Liver (tissue), 9 donors: Measurements from ENCODE around the gene GNAO1. TPM values are rescaled to one million over a fixed set of nuclear protein-coding genes. Genes with fewer than 3 reads are reported as not detected.
A peak's percentile ranks its signal among the peaks of the same experiment; 100 is the strongest.

Source experiments
- DNase-seq: peaks from one replicate; pipeline ENCODE4 v3.0.0-alpha.2; 2017; ENCODE audit warnings: low spot score
- H3K27ac ChIP-seq, 2 donors: one replicate each; pipeline ENCODE4 v1.7.0; 2013; ENCODE audit warnings: inconsistent platforms in 2 of 2, low read length in 2 of 2, control low read depth in 1 of 2, low read depth in 1 of 2, mild to moderate bottlenecking in 1 of 2
- H3K27me3 ChIP-seq, 4 donors: one replicate each; pipeline versions ENCODE4 v1.6.1 to v1.7.0; 2013; ENCODE audit warnings: low read length in 3 of 4, inconsistent platforms in 1 of 4, mild to moderate bottlenecking in 1 of 4, moderate library complexity in 1 of 4; ENCODE audit not compliant: control insufficient read depth in 4 of 4, insufficient read depth in 4 of 4
- H3K36me3 ChIP-seq, 4 donors: one replicate each; pipeline versions ENCODE4 v1.6.1 to v1.7.0; 2013; ENCODE audit warnings: low read length in 3 of 4, mild to moderate bottlenecking in 3 of 4, low read depth in 1 of 4, moderate library complexity in 1 of 4; ENCODE audit not compliant: control insufficient read depth in 4 of 4, insufficient read depth in 3 of 4
- H3K4me1 ChIP-seq, 4 donors: one replicate each; pipeline versions ENCODE4 v1.6.1 to v1.7.0; 2013; ENCODE audit warnings: low read length in 3 of 4, mild to moderate bottlenecking in 3 of 4, moderate library complexity in 1 of 4; ENCODE audit not compliant: control insufficient read depth in 4 of 4, insufficient read depth in 4 of 4
- H3K4me3 ChIP-seq, 3 donors: one replicate each; pipeline versions ENCODE4 v1.6.1 to v1.7.0; 2013; ENCODE audit warnings: low read length in 3 of 3, control low read depth in 1 of 3, low read depth in 1 of 3, mild to moderate bottlenecking in 1 of 3
- H3K9ac ChIP-seq, 2 donors: one replicate each; pipeline ENCODE4 v1.7.0; 2013; ENCODE audit warnings: low read length in 2 of 2, mild to moderate bottlenecking in 2 of 2, moderate library complexity in 2 of 2, control low read depth in 1 of 2, low read depth in 1 of 2
- H3K9me3 ChIP-seq, 4 donors: one replicate each; pipeline versions ENCODE4 v1.6.1 to v1.7.0; 2013; ENCODE audit warnings: low read length in 3 of 4; ENCODE audit not compliant: control insufficient read depth in 4 of 4
- ATF3 ChIP-seq: IDR thresholded peaks from 2 replicates; pipeline ENCODE4 v1.6.1; 2016; ENCODE audit warnings: antibody characterized with exemption
- EGR1 ChIP-seq, 2 donors: IDR thresholded peaks; 2 replicates each; pipeline ENCODE4 v1.6.1; 2016 to 2018; ENCODE audit warnings: antibody characterized with exemption in 2 of 2, low read depth in 2 of 2
- FOXA1 ChIP-seq: IDR thresholded peaks from 2 replicates; pipeline ENCODE4 v1.6.1; 2016; ENCODE audit warnings: antibody characterized with exemption
- FOXA2 ChIP-seq: IDR thresholded peaks from 2 replicates; pipeline ENCODE4 v1.6.1; 2016; ENCODE audit warnings: antibody characterized with exemption
- GABPA ChIP-seq, 2 donors: IDR thresholded peaks in 1 of 2; conservative IDR thresholded peaks in 1 of 2; 2 replicates each; pipeline ENCODE4 v1.6.1; 2016; ENCODE audit warnings: antibody characterized with exemption in 2 of 2, mild to moderate bottlenecking in 1 of 2, moderate library complexity in 1 of 2
- HNF4A ChIP-seq, 2 donors: conservative IDR thresholded peaks; 2 replicates each; pipeline ENCODE4 v1.6.1; 2016; ENCODE audit warnings: antibody characterized with exemption in 2 of 2, mild to moderate bottlenecking in 2 of 2
- HNF4G ChIP-seq: IDR thresholded peaks from 2 replicates; pipeline ENCODE4 v1.6.1; 2016; ENCODE audit warnings: antibody characterized with exemption
- JUND ChIP-seq, 2 donors: IDR thresholded peaks; 2 replicates each; pipeline ENCODE4 v1.6.1; 2016; ENCODE audit warnings: antibody characterized with exemption in 2 of 2
- MAX ChIP-seq: IDR thresholded peaks from 2 replicates; pipeline ENCODE4 v1.6.1; 2016; ENCODE audit warnings: antibody characterized with exemption
- NR2F2 ChIP-seq: IDR thresholded peaks from 2 replicates; pipeline ENCODE4 v1.6.1; 2016; ENCODE audit warnings: antibody characterized with exemption
- RAD21 ChIP-seq, 2 donors: IDR thresholded peaks; 2 replicates each; pipeline ENCODE4 v1.6.1; 2016; ENCODE audit warnings: antibody characterized with exemption in 2 of 2, mild to moderate bottlenecking in 2 of 2
- REST ChIP-seq: IDR thresholded peaks from 2 replicates; pipeline ENCODE4 v1.6.1; 2016; ENCODE audit warnings: antibody characterized with exemption, mild to moderate bottlenecking
- RXRA ChIP-seq, 2 donors: IDR thresholded peaks; 2 replicates each; pipeline ENCODE4 v1.6.1; 2017 to 2018; ENCODE audit warnings: antibody characterized with exemption in 2 of 2, mild to moderate bottlenecking in 1 of 2
- SP1 ChIP-seq: IDR thresholded peaks from 2 replicates; pipeline ENCODE4 v1.6.1; 2018; ENCODE audit warnings: antibody characterized with exemption, mild to moderate bottlenecking
- TAF1 ChIP-seq: conservative IDR thresholded peaks from 2 replicates; pipeline ENCODE4 v1.6.1; 2016; ENCODE audit warnings: antibody characterized with exemption, mild to moderate bottlenecking
- YY1 ChIP-seq: IDR thresholded peaks from 2 replicates; pipeline ENCODE4 v1.6.1; 2016; ENCODE audit warnings: antibody characterized with exemption, mild to moderate bottlenecking
- ZBTB33 ChIP-seq: IDR thresholded peaks from 2 replicates; pipeline ENCODE4 v1.6.1; 2016; ENCODE audit warnings: antibody characterized with exemption
- WGBS: extraction: QIAGEN DNeasy Blood & Tissue Kit; methylation state at CpG from one replicate; pipeline ENCODE4 v1.1.7; 2013; 5-methylcytosine and 5-hydroxymethylcytosine counted together
- polyA plus RNA-seq, 2 donors: library from polyadenylated mRNA; stranded (reverse) in 1 of 2; unstranded in 1 of 2; fragments of 200-250 nt in 1 of 2; fragments of >200 nt in 1 of 2; fragmentation: Nextera tagmentation in 1 of 2; extraction: Ambion mirVana in 1 of 2; gene quantifications; one replicate each; pipeline versions ENCODE4 v1.2.1 to v1.2.3, GENCODE V29; 2013 to 2015
- total RNA-seq, 2 donors: library from RNA; depleted of rRNA; stranded (reverse); fragments of >200 nt; gene quantifications; one replicate each; pipeline ENCODE4 v1.2.3, GENCODE V29; 2014
- donor health status: healthy.
- donor health status: healthy.
- donor health status: healthy.
- donor health status: healthy.
- donor health status: healthy.

Gene GNAO1
- total and polyA plus RNA-seq, 4 donors: 0.61 to 15.1 (median 7.0) TPM

- Histone ChIP-seq H3K4me3 (no peak overlapping the region), H3K4me1 (peaks cover 10 to 32% (median 26%) of the 10 kb centered on the region in 4 donors), H3K9me3 (peaks cover 0 to 1% (median 0%) of the 10 kb centered on the region in 4 donors), H3K27me3 (no peaks in the 10 kb centered on the region), H3K27ac (peak overlapping the region; percentile 80 to 82), H3K36me3 (peaks cover 3 to 25% (median 12%) of the 10 kb centered on the region in 4 donors), H3K9ac (no peak overlapping the region)
- WGBS: 37% methylated on average over 5 of the region's 5 CpGs
- DNase-seq: no peak
- TF ChIP-seq GABPA (IDR thresholded peaks at IDR 0.05 in 1 of 2, conservative IDR thresholded peaks at IDR 0.05 in 1 of 2) (no peak), JUND (IDR thresholded peaks at IDR 0.05) (peak; percentile 32 to 41)
Measured at GRCh38 chr16:56382901-56383355, 191.6 kb downstream of the GNAO1 start.

GRCh38 chr16:56384074-56384721, 192.9 kb downstream of the GNAO1 start:
- Histone ChIP-seq H3K4me3 (no peak overlapping the region), H3K4me1 (peaks cover 10 to 32% (median 26%) of the 10 kb centered on the region in 4 donors), H3K27me3 (no peaks in the 10 kb centered on the region), H3K27ac (peak overlapping the region; percentile 80 to 82), H3K9ac (no peak overlapping the region), H3K36me3 (peaks cover 4 to 30% (median 16%) of the 10 kb centered on the region in 4 donors), H3K9me3 (peaks cover 0 to 1% (median 0%) of the 10 kb centered on the region in 4 donors)
- 58% methylated on average over 4 of the region's 4 CpGs for WGBS
- peak; percentile 26 for TF ChIP-seq REST
- peak; percentile 23 for TF ChIP-seq MAX
- TF ChIP-seq RXRA (IDR thresholded peaks at IDR 0.05): peak; percentile 87 to 92
- peak; percentile 45 for TF ChIP-seq SP1
- peak; percentile 44 to 69 for TF ChIP-seq HNF4A (conservative IDR thresholded peaks at IDR 0.05)
- peak; percentile 56 for TF ChIP-seq YY1
- TF ChIP-seq RAD21 (IDR thresholded peaks at IDR 0.05): peak; percentile 12 to 31
- TF ChIP-seq FOXA1: no peak
- TF ChIP-seq ATF3: no peak
- no peak for DNase-seq

GRCh38 chr16:56387396-56387795, 196.1 kb downstream of the GNAO1 start:
- Histone ChIP-seq H3K9ac (no peak overlapping the region), H3K4me3 (no peak overlapping the region), H3K36me3 (peaks cover 6 to 40% (median 30%) of the 10 kb centered on the region in 4 donors), H3K27me3 (no peaks in the 10 kb centered on the region), H3K9me3 (no peaks in the 10 kb centered on the region), H3K4me1 (peaks cover 10 to 28% (median 26%) of the 10 kb centered on the region in 4 donors), H3K27ac (no peak overlapping the region)
- DNase-seq: no peak
- 96% methylated on average over 3 of the region's 3 CpGs for whole genome bisulfite sequencing
- no peak for TF ChIP-seq RXRA (IDR thresholded peaks at IDR 0.05)
- no peak for TF ChIP-seq ZBTB33
- no peak for TF ChIP-seq SP1
- no peak for TF ChIP-seq NR2F2
- no peak for TF ChIP-seq HNF4A (conservative IDR thresholded peaks at IDR 0.05)
- TF ChIP-seq HNF4G: no peak
- no peak for TF ChIP-seq MAX
- TF ChIP-seq YY1: no peak
- TF ChIP-seq REST: no peak
- TF ChIP-seq RAD21 (IDR thresholded peaks at IDR 0.05): no peak
- no peak for TF ChIP-seq FOXA1
- TF ChIP-seq FOXA2: no peak
- no peak for TF ChIP-seq EGR1 (IDR thresholded peaks at IDR 0.05; ENCODE audit: low read depth in 2 of 2)
- no peak for TF ChIP-seq GABPA (IDR thresholded peaks at IDR 0.05 in 1 of 2, conservative IDR thresholded peaks at IDR 0.05 in 1 of 2)
- no peak for TF ChIP-seq JUND (IDR thresholded peaks at IDR 0.05)
- no peak for TF ChIP-seq TAF1
